GM23338 (cell line): ENCODE data around the gene CCDC197. TPM values are rescaled to one million over a fixed set of nuclear protein-coding genes. Genes with fewer than 3 reads are reported as not detected.

ENCODE experiments used
- ATAC-seq: fragments of 200-7000 bp; cut with Tn5 transposase; 3 replicates; pipeline ENCODE4 v1.9.1; 2020
- DNase-seq: peaks from one replicate; pipeline ENCODE4 v3.0.0-alpha.2; 2015; ENCODE audit warnings: low spot score
- H2AFZ ChIP-seq: fragments of 200-600 bp; sonication (generic); 2 replicates; pipeline ENCODE4 v1.8.0; 2016; ENCODE audit warnings: antibody characterized with exemption, mild to moderate bottlenecking, moderate library complexity
- H3F3A ChIP-seq: fragments of 200-600 bp; sonication (generic); replicated peaks from 2 replicates; pipeline ENCODE4 v1.8.0; 2017; ENCODE audit warnings: antibody characterized with exemption, mixed run types, low read depth
- H3K27ac ChIP-seq: fragments of 200-600 bp; sonication (generic); 2 replicates; pipeline ENCODE4 v1.6.1; 2016; ENCODE audit warnings: low read depth
- H3K27me3 ChIP-seq: fragments of 200-600 bp; sonication (generic); 2 replicates; pipeline ENCODE4 v1.8.0; 2016; ENCODE audit warnings: mild to moderate bottlenecking, mixed run types, moderate library complexity; ENCODE audit not compliant: insufficient read depth
- H3K36me3 ChIP-seq: fragments of 200-600 bp; sonication (generic); 2 replicates; pipeline ENCODE4 v1.8.0; 2016; ENCODE audit warnings: mild to moderate bottlenecking; ENCODE audit not compliant: insufficient read depth
- H3K4me1 ChIP-seq: fragments of 200-600 bp; sonication (generic); 2 replicates; pipeline ENCODE4 v1.8.0; 2016; ENCODE audit warnings: mild to moderate bottlenecking, moderate library complexity; ENCODE audit not compliant: insufficient read depth
- H3K4me2 ChIP-seq: fragments of 200-600 bp; sonication (generic); 2 replicates; pipeline ENCODE4 v1.7.1; 2017; ENCODE audit warnings: mixed run types
- H3K4me3 ChIP-seq: fragments of 200-600 bp; sonication (generic); 2 replicates; pipeline ENCODE4 v1.6.1; 2016; ENCODE audit warnings: mixed run types
- H3K79me2 ChIP-seq: fragments of 200-600 bp; sonication (generic); replicated peaks from 2 replicates; pipeline ENCODE4 v1.8.0; 2017; ENCODE audit warnings: mild to moderate bottlenecking; ENCODE audit not compliant: insufficient read depth
- H3K9me2 ChIP-seq: fragments of 200-600 bp; sonication (generic); 2 replicates; pipeline ENCODE4 v1.8.0; 2017; ENCODE audit not compliant: insufficient read depth
- H4K20me1 ChIP-seq: fragments of 200-600 bp; sonication (generic); replicated peaks from 2 replicates; pipeline ENCODE4 v1.8.0; 2017; ENCODE audit warnings: mild to moderate bottlenecking; ENCODE audit not compliant: insufficient read depth
- H3K27ac Mint-ChIP-seq: 2 replicates; pipeline ENCODE4 v1.8.0; 2020; ENCODE audit warnings: inconsistent platforms, mild to moderate bottlenecking, moderate library complexity, mixed read lengths
- H3K27me3 Mint-ChIP-seq: 3 replicates; pipeline ENCODE4 v1.8.0; 2022; ENCODE audit warnings: low read depth, mild to moderate bottlenecking, moderate library complexity, mixed read lengths, inconsistent platforms; ENCODE audit not compliant: insufficient read depth, poor library complexity
- H3K36me3 Mint-ChIP-seq: 3 replicates; pipeline ENCODE4 v1.8.0; 2021; ENCODE audit warnings: low read depth, mild to moderate bottlenecking, inconsistent platforms, moderate library complexity, mixed read lengths
- H3K4me1 Mint-ChIP-seq: 3 replicates; pipeline ENCODE4 v1.8.0; 2020; ENCODE audit warnings: mild to moderate bottlenecking, inconsistent platforms, mixed read lengths
- H3K4me3 Mint-ChIP-seq: 3 replicates; pipeline ENCODE4 v1.8.0; 2021; ENCODE audit warnings: moderate library complexity, mild to moderate bottlenecking, inconsistent platforms, mixed read lengths
- H3K9me3 Mint-ChIP-seq: 3 replicates; pipeline ENCODE4 v1.8.0; 2020; ENCODE audit warnings: moderate library complexity, mild to moderate bottlenecking, inconsistent platforms, mixed read lengths
- CREB1 ChIP-seq: fragments of 250-450 bp; sonication (Bioruptor Pico); IDR thresholded peaks from 2 replicates; pipeline ENCODE4 v1.5.0; 2020; ENCODE audit warnings: low read depth, mild to moderate bottlenecking, moderate library complexity
- JUNB ChIP-seq: IDR thresholded peaks from one replicate; pipeline ENCODE4 v1.6.1; 2016; ENCODE audit warnings: antibody characterized with exemption; ENCODE audit not compliant: unreplicated experiment
- ZNF114 ChIP-seq: fragments of 250-450 bp; sonication (Bioruptor Pico); IDR thresholded peaks from 2 replicates; pipeline ENCODE4 v1.5.0; 2020; ENCODE audit warnings: mild to moderate bottlenecking, moderate library complexity
- polyA plus RNA-seq: library from polyadenylated mRNA; unstranded; fragments of >200 nt; fragmentation: Nextera tagmentation; extraction: Ambion mirVana; gene quantifications from 2 replicates; pipeline ENCODE4 v1.2.1, GENCODE V29; 2016
- total RNA-seq: library from RNA; depleted of rRNA; stranded (reverse); fragments of >200 nt; shearing (Covaris generic); gene quantifications from 2 replicates; pipeline ENCODE4 v1.2.3, GENCODE V29; 2014
- TF ChIP-seq, protein P1 (sequence below): fragments of 250-450 bp; sonication (Bioruptor Pico); IDR thresholded peaks from 2 replicates; pipeline ENCODE4 v1.5.0; 2020; ENCODE audit warnings: mild to moderate bottlenecking, moderate library complexity
- TF ChIP-seq, protein P2 (sequence below), 2 experiments: fragments of 200-600 bp in 1 of 2; sonication (generic) in 1 of 2; conservative IDR thresholded peaks; 2 replicates each; pipeline versions ENCODE4 v1.5.1 to v1.6.1; 2016 to 2017; ENCODE audit warnings: antibody characterized with exemption in 2 of 2, low read depth in 2 of 2, mild to moderate bottlenecking in 2 of 2, moderate library complexity in 1 of 2

CCDC197 gene
- total and polyA plus RNA-seq, 2 experiments from 2014 or later = not detected

GRCh38 chr14:94021416-94022157 lies 24.5 kb downstream of the CCDC197 start:
- no peaks in the 10 kb centered on the region for H3K36me3 Mint-ChIP-seq
- H3K4me3 Mint-ChIP-seq = no peak overlapping the region
- H3K4me1 Mint-ChIP-seq = peaks cover 27% of the 10 kb centered on the region
- H3K27me3 Mint-ChIP-seq = peaks cover 7% of the 10 kb centered on the region
- ATAC-seq = no peak
- no peaks in the 10 kb centered on the region; the same call in 2 of the 3 replicates for H3K9me3 Mint-ChIP-seq
- H3K27ac Mint-ChIP-seq = no peak overlapping the region
- TF ChIP-seq, protein P1, sequence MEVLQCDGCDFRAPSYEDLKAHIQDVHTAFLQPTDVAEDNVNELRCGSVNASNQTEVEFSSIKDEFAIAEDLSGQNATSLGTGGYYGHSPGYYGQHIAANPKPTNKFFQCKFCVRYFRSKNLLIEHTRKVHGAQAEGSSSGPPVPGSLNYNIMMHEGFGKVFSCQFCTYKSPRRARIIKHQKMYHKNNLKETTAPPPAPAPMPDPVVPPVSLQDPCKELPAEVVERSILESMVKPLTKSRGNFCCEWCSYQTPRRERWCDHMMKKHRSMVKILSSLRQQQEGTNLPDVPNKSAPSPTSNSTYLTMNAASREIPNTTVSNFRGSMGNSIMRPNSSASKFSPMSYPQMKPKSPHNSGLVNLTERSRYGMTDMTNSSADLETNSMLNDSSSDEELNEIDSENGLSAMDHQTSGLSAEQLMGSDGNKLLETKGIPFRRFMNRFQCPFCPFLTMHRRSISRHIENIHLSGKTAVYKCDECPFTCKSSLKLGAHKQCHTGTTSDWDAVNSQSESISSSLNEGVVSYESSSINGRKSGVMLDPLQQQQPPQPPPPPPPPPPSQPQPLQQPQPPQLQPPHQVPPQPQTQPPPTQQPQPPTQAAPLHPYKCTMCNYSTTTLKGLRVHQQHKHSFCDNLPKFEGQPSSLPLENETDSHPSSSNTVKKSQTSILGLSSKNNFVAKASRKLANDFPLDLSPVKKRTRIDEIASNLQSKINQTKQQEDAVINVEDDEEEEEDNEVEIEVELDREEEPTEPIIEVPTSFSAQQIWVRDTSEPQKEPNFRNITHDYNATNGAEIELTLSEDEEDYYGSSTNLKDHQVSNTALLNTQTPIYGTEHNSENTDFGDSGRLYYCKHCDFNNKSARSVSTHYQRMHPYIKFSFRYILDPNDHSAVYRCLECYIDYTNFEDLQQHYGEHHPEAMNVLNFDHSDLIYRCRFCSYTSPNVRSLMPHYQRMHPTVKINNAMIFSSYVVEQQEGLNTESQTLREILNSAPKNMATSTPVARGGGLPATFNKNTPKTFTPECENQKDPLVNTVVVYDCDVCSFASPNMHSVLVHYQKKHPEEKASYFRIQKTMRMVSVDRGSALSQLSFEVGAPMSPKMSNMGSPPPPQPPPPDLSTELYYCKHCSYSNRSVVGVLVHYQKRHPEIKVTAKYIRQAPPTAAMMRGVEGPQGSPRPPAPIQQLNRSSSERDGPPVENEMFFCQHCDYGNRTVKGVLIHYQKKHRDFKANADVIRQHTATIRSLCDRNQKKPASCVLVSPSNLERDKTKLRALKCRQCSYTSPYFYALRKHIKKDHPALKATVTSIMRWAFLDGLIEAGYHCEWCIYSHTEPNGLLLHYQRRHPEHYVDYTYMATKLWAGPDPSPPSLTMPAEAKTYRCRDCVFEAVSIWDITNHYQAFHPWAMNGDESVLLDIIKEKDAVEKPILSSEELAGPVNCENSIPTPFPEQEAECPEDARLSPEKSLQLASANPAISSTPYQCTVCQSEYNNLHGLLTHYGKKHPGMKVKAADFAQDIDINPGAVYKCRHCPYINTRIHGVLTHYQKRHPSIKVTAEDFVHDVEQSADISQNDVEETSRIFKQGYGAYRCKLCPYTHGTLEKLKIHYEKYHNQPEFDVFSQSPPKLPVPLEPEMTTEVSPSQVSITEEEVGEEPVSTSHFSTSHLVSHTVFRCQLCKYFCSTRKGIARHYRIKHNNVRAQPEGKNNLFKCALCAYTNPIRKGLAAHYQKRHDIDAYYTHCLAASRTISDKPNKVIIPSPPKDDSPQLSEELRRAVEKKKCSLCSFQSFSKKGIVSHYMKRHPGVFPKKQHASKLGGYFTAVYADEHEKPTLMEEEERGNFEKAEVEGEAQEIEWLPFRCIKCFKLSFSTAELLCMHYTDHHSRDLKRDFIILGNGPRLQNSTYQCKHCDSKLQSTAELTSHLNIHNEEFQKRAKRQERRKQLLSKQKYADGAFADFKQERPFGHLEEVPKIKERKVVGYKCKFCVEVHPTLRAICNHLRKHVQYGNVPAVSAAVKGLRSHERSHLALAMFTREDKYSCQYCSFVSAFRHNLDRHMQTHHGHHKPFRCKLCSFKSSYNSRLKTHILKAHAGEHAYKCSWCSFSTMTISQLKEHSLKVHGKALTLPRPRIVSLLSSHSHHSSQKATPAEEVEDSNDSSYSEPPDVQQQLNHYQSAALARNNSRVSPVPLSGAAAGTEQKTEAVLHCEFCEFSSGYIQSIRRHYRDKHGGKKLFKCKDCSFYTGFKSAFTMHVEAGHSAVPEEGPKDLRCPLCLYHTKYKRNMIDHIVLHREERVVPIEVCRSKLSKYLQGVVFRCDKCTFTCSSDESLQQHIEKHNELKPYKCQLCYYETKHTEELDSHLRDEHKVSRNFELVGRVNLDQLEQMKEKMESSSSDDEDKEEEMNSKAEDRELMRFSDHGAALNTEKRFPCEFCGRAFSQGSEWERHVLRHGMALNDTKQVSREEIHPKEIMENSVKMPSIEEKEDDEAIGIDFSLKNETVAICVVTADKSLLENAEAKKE = no peak
- TF ChIP-seq, protein P2, sequence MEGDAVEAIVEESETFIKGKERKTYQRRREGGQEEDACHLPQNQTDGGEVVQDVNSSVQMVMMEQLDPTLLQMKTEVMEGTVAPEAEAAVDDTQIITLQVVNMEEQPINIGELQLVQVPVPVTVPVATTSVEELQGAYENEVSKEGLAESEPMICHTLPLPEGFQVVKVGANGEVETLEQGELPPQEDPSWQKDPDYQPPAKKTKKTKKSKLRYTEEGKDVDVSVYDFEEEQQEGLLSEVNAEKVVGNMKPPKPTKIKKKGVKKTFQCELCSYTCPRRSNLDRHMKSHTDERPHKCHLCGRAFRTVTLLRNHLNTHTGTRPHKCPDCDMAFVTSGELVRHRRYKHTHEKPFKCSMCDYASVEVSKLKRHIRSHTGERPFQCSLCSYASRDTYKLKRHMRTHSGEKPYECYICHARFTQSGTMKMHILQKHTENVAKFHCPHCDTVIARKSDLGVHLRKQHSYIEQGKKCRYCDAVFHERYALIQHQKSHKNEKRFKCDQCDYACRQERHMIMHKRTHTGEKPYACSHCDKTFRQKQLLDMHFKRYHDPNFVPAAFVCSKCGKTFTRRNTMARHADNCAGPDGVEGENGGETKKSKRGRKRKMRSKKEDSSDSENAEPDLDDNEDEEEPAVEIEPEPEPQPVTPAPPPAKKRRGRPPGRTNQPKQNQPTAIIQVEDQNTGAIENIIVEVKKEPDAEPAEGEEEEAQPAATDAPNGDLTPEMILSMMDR (conservative IDR thresholded peaks at IDR 0.05; ENCODE audit: low read depth in 2 of 2) = no peak
- no peak for TF ChIP-seq JUNB
- TF ChIP-seq ZNF114 (CRISPR knock-in tag) = no peak
- no peak for TF ChIP-seq CREB1
- Histone ChIP-seq H3F3A (no peaks in the 10 kb centered on the region), H2AFZ (peak overlapping the region; percentile 91), H3K4me2 (no peak overlapping the region), H3K27ac (no peak overlapping the region), H3K36me3 (no peaks in the 10 kb centered on the region), H4K20me1 (no peaks in the 10 kb centered on the region), H3K27me3 (no peaks in the 10 kb centered on the region), H3K4me3 (no peak overlapping the region), H3K4me1 (no peaks in the 10 kb centered on the region), H3K79me2 (no peaks in the 10 kb centered on the region), H3K9me2 (no peaks in the 10 kb centered on the region)
- DNase-seq = no peak
